ENCODE data around the gene SPO11.

Gene SPO11

GRCh38 chr20:57329608-57330221 is at the start of gene SPO11:
SPO11 (plus strand) TSS chr20:57329803; CDS start chr20:57329868, 65 bp downstream.
- TF ChIP-seq CTCF (IDR thresholded peaks at IDR 0.05; ENCODE audit: low read depth, low read length): no peak; the same call in none of the 2 replicates
- DNase-seq (ENCODE audit: extremely low read depth, low read depth): no peak

GRCh38 chr20:57280221-57280620 is 49.4 kb upstream of the SPO11 start:
- TF ChIP-seq CTCF (IDR thresholded peaks at IDR 0.05; ENCODE audit: low read depth, low read length): no peak
- DNase-seq (ENCODE audit: extremely low read depth, low read depth): no peak

- TF ChIP-seq CTCF (IDR thresholded peaks at IDR 0.05; ENCODE audit: low read depth, low read length): no peak
- DNase-seq (ENCODE audit: extremely low read depth, low read depth): no peak
Measured at GRCh38 chr20:57281900-57282299, 47.7 kb upstream of the SPO11 start.

- no peak; the same call in 1 of the 2 replicates for TF ChIP-seq CTCF (IDR thresholded peaks at IDR 0.05; ENCODE audit: low read depth, low read length)
- no peak for DNase-seq (ENCODE audit: extremely low read depth, low read depth)
Measured at GRCh38 chr20:57282670-57283361, 46.8 kb upstream of the SPO11 start.

GRCh38 chr20:57283860-57284259 is 45.7 kb upstream of the SPO11 start:
- DNase-seq (ENCODE audit: extremely low read depth, low read depth): no peak

GRCh38 chr20:57287007-57287880 is 42.4 kb upstream of the SPO11 start:
- no peak for DNase-seq (ENCODE audit: extremely low read depth, low read depth)
- TF ChIP-seq CTCF (IDR thresholded peaks at IDR 0.05; ENCODE audit: low read depth, low read length): no peak

More at GRCh38 chr20:57283860-57284259, 45.7 kb upstream of the SPO11 start:
- no peak for TF ChIP-seq CTCF (IDR thresholded peaks at IDR 0.05; ENCODE audit: low read depth, low read length)
